Endothelial cell of umbilical vein (primary cell): ENCODE data around the gene CHST11.

Experiments used
- EZH2 ChIP-seq: IDR thresholded peaks from 2 replicates; pipeline ENCODE4 v1.6.1; 2012; ENCODE audit warnings: borderline replicate concordance, low read depth, mild to moderate bottlenecking, moderate library complexity, low read length, inconsistent platforms; ENCODE audit not compliant: severe bottlenecking
- MYC ChIP-seq: IDR thresholded peaks from one replicate; pipeline ENCODE4 v1.6.1; 2011; ENCODE audit warnings: mild to moderate bottlenecking, low read depth, low read length
- POLR2A ChIP-seq: IDR thresholded peaks from 2 replicates; pipeline ENCODE4 v1.6.1; 2012; ENCODE audit warnings: low read depth, mild to moderate bottlenecking, control low read depth, low read length
- TF ChIP-seq, protein P1 (sequence below): IDR thresholded peaks from 2 replicates; pipeline ENCODE4 v1.6.1; 2011; ENCODE audit not compliant: insufficient read depth, insufficient read length
- TF ChIP-seq, protein P2 (sequence below), 2 donors: IDR thresholded peaks; 1 replicate in 1 of 2; 2 replicates in 1 of 2; pipeline ENCODE4 v1.5.1; 2011; ENCODE audit warnings: low read length in 2 of 2, mild to moderate bottlenecking in 2 of 2, moderate library complexity in 2 of 2, control low read depth in 1 of 2, inconsistent platforms in 1 of 2, low read depth in 1 of 2; ENCODE audit not compliant: insufficient read depth in 1 of 2; ENCODE audit errors: extremely low read depth in 1 of 2

DNA sequence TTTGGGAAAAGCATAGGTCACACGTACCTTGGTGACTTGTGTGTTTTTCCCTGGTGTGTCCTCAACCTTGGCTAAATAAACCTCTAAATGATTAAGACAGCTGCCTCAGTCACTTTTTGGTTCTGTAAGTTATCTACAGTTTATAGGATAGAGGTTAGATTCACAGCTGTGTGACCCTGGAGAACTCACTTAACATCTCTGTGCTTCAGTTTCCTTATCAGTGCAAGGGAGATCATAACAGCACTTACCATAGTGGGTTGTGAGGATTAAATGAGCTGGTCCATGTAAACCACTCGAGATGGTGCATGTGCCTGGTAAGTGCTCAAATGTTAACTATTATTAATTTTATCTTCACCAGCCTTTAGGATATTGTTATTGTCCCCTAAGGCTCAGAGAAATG, 35.4 kb upstream of the CHST11 start:
- TF ChIP-seq, protein P1, sequence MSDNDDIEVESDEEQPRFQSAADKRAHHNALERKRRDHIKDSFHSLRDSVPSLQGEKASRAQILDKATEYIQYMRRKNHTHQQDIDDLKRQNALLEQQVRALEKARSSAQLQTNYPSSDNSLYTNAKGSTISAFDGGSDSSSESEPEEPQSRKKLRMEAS: no peak
- TF ChIP-seq, protein P2, sequence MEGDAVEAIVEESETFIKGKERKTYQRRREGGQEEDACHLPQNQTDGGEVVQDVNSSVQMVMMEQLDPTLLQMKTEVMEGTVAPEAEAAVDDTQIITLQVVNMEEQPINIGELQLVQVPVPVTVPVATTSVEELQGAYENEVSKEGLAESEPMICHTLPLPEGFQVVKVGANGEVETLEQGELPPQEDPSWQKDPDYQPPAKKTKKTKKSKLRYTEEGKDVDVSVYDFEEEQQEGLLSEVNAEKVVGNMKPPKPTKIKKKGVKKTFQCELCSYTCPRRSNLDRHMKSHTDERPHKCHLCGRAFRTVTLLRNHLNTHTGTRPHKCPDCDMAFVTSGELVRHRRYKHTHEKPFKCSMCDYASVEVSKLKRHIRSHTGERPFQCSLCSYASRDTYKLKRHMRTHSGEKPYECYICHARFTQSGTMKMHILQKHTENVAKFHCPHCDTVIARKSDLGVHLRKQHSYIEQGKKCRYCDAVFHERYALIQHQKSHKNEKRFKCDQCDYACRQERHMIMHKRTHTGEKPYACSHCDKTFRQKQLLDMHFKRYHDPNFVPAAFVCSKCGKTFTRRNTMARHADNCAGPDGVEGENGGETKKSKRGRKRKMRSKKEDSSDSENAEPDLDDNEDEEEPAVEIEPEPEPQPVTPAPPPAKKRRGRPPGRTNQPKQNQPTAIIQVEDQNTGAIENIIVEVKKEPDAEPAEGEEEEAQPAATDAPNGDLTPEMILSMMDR (IDR thresholded peaks at IDR 0.05; ENCODE audit: extremely low read depth in 1 of 2, insufficient read depth in 1 of 2, low read depth in 1 of 2, low read length in 2 of 2): no peak
- no peak for TF ChIP-seq MYC
- TF ChIP-seq EZH2: no peak
- no peak for TF ChIP-seq POLR2A
